HepG2 (cell line): ENCODE results near the gene DNMT3L. TPM values are rescaled to one million over a fixed set of nuclear protein-coding genes. Genes with fewer than 3 reads are reported as not detected.

Source experiments
- ATAC-seq: fragments of 200-7000 bp; cut with Tn5 transposase; 3 replicates; pipeline ENCODE4 v1.9.1; 2020; ENCODE audit warnings: mild to moderate bottlenecking, moderate library complexity
- BruUV-seq: library from RNA; stranded (reverse); fragments of 400-500 nt; replicated peaks from 2 replicates; lab custom pipeline; 2021; lab: Mats Ljungman, UMichigan
- CTCF ChIA-PET: fragments of 300-600 bp; formaldehyde crosslinking; extraction: SDS; loops from one replicate; lab custom pipeline; 2021; ENCODE audit warnings: low total read pairs, inconsistent platforms, low intra/inter-chr PET ratio; lab: Yijun Ruan, JAX
- POLR2A ChIA-PET: fragments of 350-600 bp; sonication (Branson Sonifier 250); formaldehyde crosslinking; loops from one replicate; lab custom pipeline; 2020; ENCODE audit warnings: antibody characterized with exemption, inconsistent platforms; lab: Yijun Ruan, JAX
- DNase-seq: peaks from one replicate; pipeline ENCODE4 v3.0.0-alpha.2; 2015; ENCODE audit warnings: low spot score
- FAIRE-seq: peaks from 3 replicates; lab custom pipeline; 2011; peaks lifted over from hg19 to GRCh38; lab: Jason Lieb, UNC
- H2AFZ ChIP-seq: one replicate; pipeline ENCODE4 v1.6.1; 2011; ENCODE audit warnings: low read length, inconsistent platforms
- H3K27ac ChIP-seq: fragments of 300-600 bp; 3 replicates; pipeline ENCODE4 v1.8.0; 2011; ENCODE audit warnings: mixed run types, mild to moderate bottlenecking, mixed read lengths, low read length, inconsistent platforms; ENCODE audit not compliant: insufficient read depth; ENCODE audit errors: extremely low read length
- H3K27me3 ChIP-seq, 2 experiments: fragments of 200-600 bp in 1 of 2; 2 replicates in 1 of 2; 3 replicates in 1 of 2; pipeline versions ENCODE4 v1.6.0 to v1.8.0; 2011; ENCODE audit warnings: low read length in 2 of 2, mild to moderate bottlenecking in 2 of 2, moderate library complexity in 2 of 2, inconsistent platforms in 1 of 2; ENCODE audit not compliant: insufficient read depth in 2 of 2, control insufficient read depth in 1 of 2
- H3K36me3 ChIP-seq, 2 experiments: fragments of 200-600 bp in 1 of 2; replicated peaks in 1 of 2; 2 replicates in 1 of 2; 3 replicates in 1 of 2; pipeline versions ENCODE4 v1.5.1 to v1.8.0; 2011; ENCODE audit warnings: low read length in 2 of 2, inconsistent platforms in 1 of 2; ENCODE audit not compliant: insufficient read depth in 2 of 2, control insufficient read depth in 1 of 2
- H3K4me1 ChIP-seq: 2 replicates; pipeline ENCODE4 v1.5.1; 2012; ENCODE audit warnings: low read length, inconsistent platforms; ENCODE audit not compliant: insufficient read depth
- H3K4me2 ChIP-seq: 2 replicates; pipeline ENCODE4 v1.6.0; 2011; ENCODE audit warnings: low read depth, low read length, inconsistent platforms
- H3K4me3 ChIP-seq, 3 experiments: fragments of 200-600 bp in 1 of 3; sonication (generic), shearing (Covaris generic) in 1 of 3; replicated peaks in 1 of 3; 2 replicates each; pipeline ENCODE4 v1.5.1; 2011 to 2016; ENCODE audit warnings: low read length in 3 of 3, inconsistent platforms in 2 of 3, low read depth in 2 of 3, mild to moderate bottlenecking in 2 of 3, control low read depth in 1 of 3, mixed read lengths in 1 of 3; ENCODE audit not compliant: insufficient read depth in 1 of 3
- H3K79me2 ChIP-seq: one replicate; pipeline ENCODE4 v1.6.1; 2011; ENCODE audit warnings: low read length, inconsistent platforms; ENCODE audit not compliant: insufficient read depth
- H3K9ac ChIP-seq: 2 replicates; pipeline ENCODE4 v1.6.0; 2011; ENCODE audit warnings: mild to moderate bottlenecking, low read depth, low read length, inconsistent platforms; ENCODE audit not compliant: insufficient read depth
- H3K9me3 ChIP-seq: 2 replicates; pipeline ENCODE4 v1.5.1; 2012; ENCODE audit warnings: mild to moderate bottlenecking, low read length
- H4K20me1 ChIP-seq: 2 replicates; pipeline ENCODE4 v1.6.0; 2011; ENCODE audit warnings: inconsistent platforms, mild to moderate bottlenecking, low read length, moderate library complexity; ENCODE audit not compliant: insufficient read depth
- ATF7 ChIP-seq, 2 experiments: fragments of 450-650 bp in 1 of 2; sonication (generic) in 1 of 2; formaldehyde crosslinking in 1 of 2; IDR thresholded peaks; 2 replicates each; pipeline versions ENCODE4 v1.4.0 to v1.6.1; 2016 to 2020; ENCODE audit warnings: antibody characterized with exemption in 1 of 2, mild to moderate bottlenecking in 1 of 2, missing genetic modification reagents in 1 of 2
- CBX2 ChIP-seq, 2 experiments: fragments of 200-600 bp in 1 of 2; sonication (generic); formaldehyde crosslinking in 1 of 2; IDR thresholded peaks; 2 replicates each; pipeline versions ENCODE4 v1.7.0 to v1.8.1; 2018 to 2022; ENCODE audit warnings: low read depth in 2 of 2, low read length in 1 of 2, mild to moderate bottlenecking in 1 of 2, missing genetic modification reagents in 1 of 2
- DMAP1 ChIP-seq: IDR thresholded peaks from 2 replicates; pipeline ENCODE4 v1.6.1; 2016
- FOXJ3 ChIP-seq: sonication (generic); formaldehyde crosslinking; IDR thresholded peaks from 2 replicates; pipeline ENCODE4 v1.4.0; 2020; ENCODE audit warnings: missing genetic modification reagents, mild to moderate bottlenecking, borderline replicate concordance
- ZNF552 ChIP-seq: sonication (generic); formaldehyde crosslinking; IDR thresholded peaks from 2 replicates; pipeline ENCODE4 v1.9.0; 2022; ENCODE audit warnings: missing genetic modification reagents, mild to moderate bottlenecking, borderline replicate concordance
- ZNF558 ChIP-seq: sonication (generic); formaldehyde crosslinking; IDR thresholded peaks from 2 replicates; pipeline ENCODE4 v1.9.0; 2022; ENCODE audit warnings: mild to moderate bottlenecking, missing genetic modification reagents, borderline replicate concordance
- ZNF788 ChIP-seq: sonication (generic); formaldehyde crosslinking; IDR thresholded peaks from 2 replicates; pipeline ENCODE4 v1.5.0; 2020; ENCODE audit warnings: mild to moderate bottlenecking, missing genetic modification reagents, borderline replicate concordance
- WGBS: methylation state at CpG from one replicate; pipeline ENCODE4 v1.1.6; 2017; ENCODE audit warnings: low lambda C conversion rate; 5-methylcytosine and 5-hydroxymethylcytosine counted together
- in situ Hi-C: cut with HindIII; loops from 2 replicates; pipeline ENCODE4 v1.10.0; 2017; ENCODE audit warnings: low pct_unique_long_range_greater_than_20kb; ENCODE audit not compliant: extremely low pct_ligation_motif_present
- intact Hi-C: fragments of 100-400 bp; cut with micrococcal nuclease; formaldehyde crosslinking; loops from one replicate; pipeline ENCODE4 v1.10.0; 2022; ENCODE audit not compliant: unreplicated experiment
- polyA plus RNA-seq, 8 experiments: library from polyadenylated mRNA; depleted of rRNA in 3 of 8; stranded (reverse) in 7 of 8; unstranded in 1 of 8; fragments of >200 nt; fragmentation: Illumina TruSeq in 4 of 8; extraction: Trizol in 4 of 8; gene quantifications; 2 replicates each; pipeline versions ENCODE4 v1.2.1 to v1.2.3, GENCODE V29; 2011 to 2016; ENCODE audit warnings: low read depth in 4 of 8, missing spikeins in 1 of 8, mixed read lengths in 1 of 8; ENCODE audit not compliant: insufficient read depth in 1 of 8
- total RNA-seq, 5 experiments: library from RNA; depleted of rRNA; stranded (reverse); fragments of >200 nt; fragmentation: Illumina TruSeq; extraction: Trizol; gene quantifications; 2 replicates each; pipeline ENCODE4 v1.2.3, GENCODE V29; 2016; ENCODE audit warnings: low read depth in 1 of 5
- TF ChIP-seq, protein P1 (sequence below): sonication (generic); formaldehyde crosslinking; conservative IDR thresholded peaks from 2 replicates; pipeline ENCODE4 v1.4.0; 2020; ENCODE audit warnings: mild to moderate bottlenecking, missing genetic modification reagents, moderate library complexity
- TF ChIP-seq, protein P2 (sequence below): sonication (generic); formaldehyde crosslinking; IDR thresholded peaks from 2 replicates; pipeline ENCODE4 v1.5.0; 2020; ENCODE audit warnings: mild to moderate bottlenecking, missing genetic modification reagents

Gene DNMT3L
- total and polyA plus RNA-seq, 2 of the 13 experiments (the other 11 are each of a cell fraction or from before 2014, with no cell fraction given) = 0.75 to 1.7 TPM

DNA sequence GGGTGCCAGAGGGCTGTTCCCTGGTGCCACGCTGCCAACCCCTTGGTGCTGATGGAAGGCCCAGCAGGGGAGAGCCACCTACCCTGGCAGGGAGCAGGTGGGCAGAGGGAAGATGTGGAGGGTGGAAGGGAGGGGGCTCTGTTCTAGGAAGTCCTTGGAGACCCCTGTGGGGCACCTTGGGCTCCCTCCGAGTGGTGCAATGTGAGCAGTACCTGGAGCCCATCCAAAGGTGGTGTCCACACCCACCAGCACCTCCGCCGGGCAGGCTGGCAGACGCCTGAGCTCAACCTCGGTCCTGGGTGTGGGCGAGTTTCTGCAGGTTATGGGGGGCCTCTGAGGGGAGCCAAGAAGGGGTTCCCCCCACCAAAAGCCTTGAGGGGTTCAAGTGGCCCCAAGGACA, 11.3 kb upstream of the DNMT3L start (continued):
- TF ChIP-seq ZNF558 (CRISPR knock-in tag) (no peak), FOXJ3 (no peak), ZNF788 (CRISPR knock-in tag) (no peak), ATF7 (IDR thresholded peaks at IDR 0.05) (no peak), ATF7 (CRISPR knock-in tag; IDR thresholded peaks at IDR 0.05) (no peak)

DNA sequence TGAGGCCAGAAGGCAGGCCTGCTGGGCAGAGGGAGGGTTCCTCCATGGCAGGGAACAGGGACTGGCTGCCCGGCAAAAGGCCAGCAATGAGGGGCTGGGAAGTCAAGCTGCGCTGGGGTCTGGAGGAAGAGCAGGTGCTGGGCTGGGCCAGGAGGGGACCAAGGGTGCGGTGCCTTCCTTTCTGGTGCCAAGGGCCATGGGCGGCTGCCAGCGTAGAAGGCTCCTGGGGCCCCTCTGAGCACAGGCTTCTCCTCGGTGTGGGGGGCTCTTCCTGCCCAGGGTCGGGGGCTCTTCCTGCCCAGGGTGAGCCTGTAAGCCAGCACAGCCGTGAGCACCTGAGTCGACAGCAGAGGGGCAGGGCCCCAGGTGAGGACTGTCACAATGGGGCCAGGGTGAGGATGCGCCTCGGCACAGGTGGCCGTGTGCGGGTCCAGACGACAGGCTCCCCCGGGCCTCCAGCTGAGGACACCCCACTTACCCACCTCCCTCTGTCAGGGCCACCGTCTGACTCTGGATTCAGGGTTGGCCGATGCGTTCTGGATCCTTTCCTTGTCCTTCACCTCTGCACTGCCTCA, 10.7 kb upstream of the DNMT3L start:
- H4K20me1 ChIP-seq = no peaks in the 10 kb centered on the region
- no TSS peak for BruUV-seq
- no peak for FAIRE-seq
- ATAC-seq = no peak; the same call in 1 of the 3 replicates
- no peak for DNase-seq
- H3K9me3 ChIP-seq = no peaks in the 10 kb centered on the region
- ChIA-PET CTCF (no interaction called here), POLR2A (no interaction called here)
- no peak overlapping the region for H2AFZ ChIP-seq
- H3K27ac ChIP-seq = no peak overlapping the region
- H3K9ac ChIP-seq = no peak overlapping the region
- H3K36me3 ChIP-seq = no peaks in the 10 kb centered on the region
- intact Hi-C loops (no loop called here), in situ Hi-C loops (no loop called here)
- TF ChIP-seq, protein P1, sequence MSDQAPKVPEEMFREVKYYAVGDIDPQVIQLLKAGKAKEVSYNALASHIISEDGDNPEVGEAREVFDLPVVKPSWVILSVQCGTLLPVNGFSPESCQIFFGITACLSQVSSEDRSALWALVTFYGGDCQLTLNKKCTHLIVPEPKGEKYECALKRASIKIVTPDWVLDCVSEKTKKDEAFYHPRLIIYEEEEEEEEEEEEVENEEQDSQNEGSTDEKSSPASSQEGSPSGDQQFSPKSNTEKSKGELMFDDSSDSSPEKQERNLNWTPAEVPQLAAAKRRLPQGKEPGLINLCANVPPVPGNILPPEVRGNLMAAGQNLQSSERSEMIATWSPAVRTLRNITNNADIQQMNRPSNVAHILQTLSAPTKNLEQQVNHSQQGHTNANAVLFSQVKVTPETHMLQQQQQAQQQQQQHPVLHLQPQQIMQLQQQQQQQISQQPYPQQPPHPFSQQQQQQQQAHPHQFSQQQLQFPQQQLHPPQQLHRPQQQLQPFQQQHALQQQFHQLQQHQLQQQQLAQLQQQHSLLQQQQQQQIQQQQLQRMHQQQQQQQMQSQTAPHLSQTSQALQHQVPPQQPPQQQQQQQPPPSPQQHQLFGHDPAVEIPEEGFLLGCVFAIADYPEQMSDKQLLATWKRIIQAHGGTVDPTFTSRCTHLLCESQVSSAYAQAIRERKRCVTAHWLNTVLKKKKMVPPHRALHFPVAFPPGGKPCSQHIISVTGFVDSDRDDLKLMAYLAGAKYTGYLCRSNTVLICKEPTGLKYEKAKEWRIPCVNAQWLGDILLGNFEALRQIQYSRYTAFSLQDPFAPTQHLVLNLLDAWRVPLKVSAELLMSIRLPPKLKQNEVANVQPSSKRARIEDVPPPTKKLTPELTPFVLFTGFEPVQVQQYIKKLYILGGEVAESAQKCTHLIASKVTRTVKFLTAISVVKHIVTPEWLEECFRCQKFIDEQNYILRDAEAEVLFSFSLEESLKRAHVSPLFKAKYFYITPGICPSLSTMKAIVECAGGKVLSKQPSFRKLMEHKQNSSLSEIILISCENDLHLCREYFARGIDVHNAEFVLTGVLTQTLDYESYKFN (CRISPR knock-in tag) = no peak
- TF ChIP-seq CBX2 (IDR thresholded peaks at IDR 0.05; ENCODE audit: low read depth, low read length) (no peak), CBX2 (CRISPR knock-in tag; IDR thresholded peaks at IDR 0.05; ENCODE audit: low read depth) (no peak), ZNF552 (CRISPR knock-in tag) (no peak), DMAP1 (CRISPR knock-in tag) (no peak)
- TF ChIP-seq, protein P2, sequence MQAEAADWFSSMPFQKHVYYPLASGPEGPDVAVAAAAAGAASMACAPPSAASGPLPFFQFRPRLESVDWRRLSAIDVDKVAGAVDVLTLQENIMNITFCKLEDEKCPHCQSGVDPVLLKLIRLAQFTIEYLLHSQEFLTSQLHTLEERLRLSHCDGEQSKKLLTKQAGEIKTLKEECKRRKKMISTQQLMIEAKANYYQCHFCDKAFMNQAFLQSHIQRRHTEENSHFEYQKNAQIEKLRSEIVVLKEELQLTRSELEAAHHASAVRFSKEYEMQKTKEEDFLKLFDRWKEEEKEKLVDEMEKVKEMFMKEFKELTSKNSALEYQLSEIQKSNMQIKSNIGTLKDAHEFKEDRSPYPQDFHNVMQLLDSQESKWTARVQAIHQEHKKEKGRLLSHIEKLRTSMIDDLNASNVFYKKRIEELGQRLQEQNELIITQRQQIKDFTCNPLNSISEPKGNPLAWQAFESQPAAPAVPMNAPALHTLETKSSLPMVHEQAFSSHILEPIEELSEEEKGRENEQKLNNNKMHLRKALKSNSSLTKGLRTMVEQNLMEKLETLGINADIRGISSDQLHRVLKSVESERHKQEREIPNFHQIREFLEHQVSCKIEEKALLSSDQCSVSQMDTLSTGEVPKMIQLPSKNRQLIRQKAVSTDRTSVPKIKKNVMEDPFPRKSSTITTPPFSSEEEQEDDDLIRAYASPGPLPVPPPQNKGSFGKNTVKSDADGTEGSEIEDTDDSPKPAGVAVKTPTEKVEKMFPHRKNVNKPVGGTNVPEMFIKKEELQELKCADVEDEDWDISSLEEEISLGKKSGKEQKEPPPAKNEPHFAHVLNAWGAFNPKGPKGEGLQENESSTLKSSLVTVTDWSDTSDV (CRISPR knock-in tag) = no peak
- peaks cover 5% of the 10 kb centered on the region for H3K4me1 ChIP-seq
- no peaks in the 10 kb centered on the region for H3K79me2 ChIP-seq
- no peaks in the 10 kb centered on the region for H3K27me3 ChIP-seq
- H3K4me3 ChIP-seq = no peak overlapping the region
- H3K4me2 ChIP-seq = no peak overlapping the region; the same call in 1 of the 2 replicates
- WGBS = 52% methylated on average over 4 of the region's 18 CpGs
